ENCODE measurements around the gene CEMIP.
"Not testable (repeated sequence)": the region's sequence is repeated elsewhere in the genome, so short reads cannot be mapped to it uniquely, and the experiment has no call there.

- not testable (repeated sequence) for TF ChIP-seq CTCF, POLR2A (IDR thresholded peaks at IDR 0.05)
These were observed 176.6 kb downstream of the CEMIP start for GRCh38 chr15:80955571-80956452.
